GM18499 (cell line): ENCODE results near the gene EPB41L4A.
"Not testable (repeated sequence)": the region's sequence is repeated elsewhere in the genome, so short reads cannot be mapped to it uniquely, and the experiment has no call there.

Source experiments
- ATAC-seq: cut with Tn5 transposase; IDR thresholded peaks from one replicate; pipeline ENCODE4 v1.9.1; 2021; ENCODE audit warnings: moderate number of reproducible peaks; ENCODE audit not compliant: insufficient read depth, unreplicated experiment

Gene EPB41L4A

DNA sequence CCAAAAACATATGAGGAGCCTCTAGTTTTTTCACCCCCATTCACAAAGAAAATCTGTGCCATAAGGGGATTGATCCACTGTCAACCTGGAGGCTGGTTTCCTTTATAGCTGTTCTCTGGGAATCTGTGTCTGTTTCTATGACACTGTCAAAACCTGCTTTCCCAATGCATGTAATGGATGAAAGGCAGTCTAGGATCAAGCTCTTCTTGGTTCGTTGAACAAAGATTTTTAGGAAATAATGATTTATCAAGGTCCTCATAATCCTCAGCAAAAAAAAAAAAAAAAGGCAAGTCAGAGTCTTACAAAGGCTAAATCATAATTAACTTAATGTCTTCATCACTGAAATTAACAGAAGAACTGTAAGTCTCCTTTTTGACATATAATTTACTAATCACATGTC lies 16.0 kb downstream of the EPB41L4A start:
- no peak for ATAC-seq

DNA sequence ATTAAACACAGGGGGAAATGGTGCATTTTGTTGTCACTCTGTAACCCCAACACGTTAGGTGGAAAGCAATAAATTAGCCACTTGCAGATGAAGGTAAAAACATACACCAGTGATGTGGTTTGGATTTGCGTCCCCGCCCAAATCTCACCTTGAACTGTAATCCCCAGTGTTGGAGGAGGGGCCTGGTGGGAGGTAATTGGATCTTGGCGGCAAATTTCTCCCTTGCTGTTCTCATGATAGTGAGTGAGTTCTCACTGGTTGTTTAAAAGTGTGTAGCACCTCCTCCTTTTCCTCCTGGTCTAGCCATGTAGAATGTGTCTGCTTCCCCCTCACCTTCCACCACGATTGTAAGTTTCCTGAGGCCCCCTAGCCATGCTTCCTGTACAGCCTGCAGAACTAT lies 17.2 kb downstream of the EPB41L4A start:
- no peak for ATAC-seq

DNA sequence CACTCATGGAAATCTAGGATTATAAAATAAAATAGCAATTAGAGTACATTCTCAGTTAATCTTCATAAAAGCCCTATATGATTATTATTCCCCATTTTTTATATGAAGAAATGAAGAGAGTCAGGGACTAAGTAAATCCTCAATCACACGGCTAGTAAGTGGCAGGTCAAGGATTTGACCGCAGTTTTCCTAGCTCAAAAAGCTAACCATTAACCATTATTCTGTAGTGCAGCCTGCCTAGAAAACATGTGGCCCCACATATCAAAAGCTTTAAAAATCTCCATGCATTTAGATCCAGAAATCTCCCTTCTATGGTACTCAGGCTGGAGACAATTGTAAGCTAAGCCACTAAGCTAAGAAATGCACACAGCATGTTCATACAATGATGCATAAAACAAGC lies 21.4 kb downstream of the EPB41L4A start:
- no peak for ATAC-seq

DNA sequence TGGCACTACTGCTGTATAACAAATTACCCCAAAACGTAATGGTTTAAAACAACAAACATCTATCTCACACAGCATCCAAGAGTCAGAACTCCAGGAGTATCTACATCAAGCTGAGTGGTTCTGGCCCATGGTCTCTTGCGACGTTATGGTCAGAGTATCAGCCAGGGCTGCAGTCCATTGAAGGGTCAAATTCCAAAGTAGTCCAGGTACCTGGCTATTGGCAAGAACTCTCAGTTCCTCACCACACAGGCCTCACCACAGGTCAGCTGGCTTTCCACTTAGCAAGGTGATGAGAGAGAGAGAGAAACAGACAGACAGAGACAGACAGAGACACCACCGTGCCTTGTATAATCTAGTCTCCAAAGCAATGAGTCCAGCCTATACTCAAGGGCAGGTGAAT lies 22.6 kb downstream of the EPB41L4A start:
- ATAC-seq = no peak

DNA sequence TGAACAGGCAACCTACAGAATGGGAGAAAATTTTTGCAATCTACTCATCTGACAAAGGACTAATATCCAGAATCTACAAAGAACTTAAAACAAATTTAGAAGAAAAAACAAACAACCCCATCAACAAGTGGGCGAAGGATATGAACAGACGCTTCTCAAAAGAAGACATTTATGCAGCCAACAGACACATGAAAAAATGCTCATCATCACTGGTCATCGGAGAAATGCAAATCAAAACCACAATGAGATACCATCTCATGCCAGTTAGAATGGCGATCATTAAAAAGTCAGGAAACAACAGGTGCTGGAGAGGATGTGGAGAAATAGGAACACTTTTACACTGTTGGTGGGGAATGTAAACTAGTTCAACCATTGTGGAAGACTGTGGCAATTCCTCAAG lies 23.8 kb downstream of the EPB41L4A start:
- not testable (repeated sequence) for ATAC-seq

DNA sequence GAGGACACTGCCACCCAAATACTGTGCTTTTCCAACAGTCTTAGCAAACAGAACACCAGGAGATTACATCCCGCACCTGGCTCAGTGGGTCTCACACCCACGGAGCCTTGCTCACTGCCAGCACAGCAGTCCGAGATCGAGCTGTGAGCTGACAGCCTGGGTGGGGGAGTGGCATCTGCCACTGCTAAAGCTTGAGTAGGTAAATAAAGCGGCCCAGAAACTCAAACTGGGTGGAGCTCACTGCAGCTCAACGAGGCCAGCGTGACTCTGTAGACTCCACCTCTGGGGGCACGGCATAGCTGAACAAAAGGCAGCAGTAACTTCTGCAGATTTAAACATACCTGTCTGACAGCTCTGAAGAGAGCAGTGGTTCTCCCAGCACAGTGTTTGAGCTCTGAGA lies 28.8 kb downstream of the EPB41L4A start:
- ATAC-seq = no peak

DNA sequence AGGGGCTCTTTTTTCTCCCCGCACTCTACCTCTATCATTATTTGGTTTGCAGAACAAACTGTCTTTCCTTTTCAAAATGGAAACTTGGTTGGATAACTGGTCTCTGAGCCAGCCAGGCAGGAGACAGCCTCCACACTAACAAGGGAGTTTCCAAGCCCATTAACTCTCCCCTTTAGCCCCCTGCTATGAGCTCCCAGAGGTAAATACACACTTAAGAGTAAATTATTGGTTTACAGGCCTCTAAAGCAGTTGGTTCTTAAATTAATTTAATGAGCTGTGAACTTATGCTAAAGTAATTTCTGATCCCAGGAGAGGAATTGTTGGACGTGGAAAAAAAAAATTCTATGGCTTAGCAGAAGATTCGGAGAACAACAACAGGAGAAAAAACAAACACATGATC lies 30.3 kb downstream of the EPB41L4A start:
- ATAC-seq = no peak

DNA sequence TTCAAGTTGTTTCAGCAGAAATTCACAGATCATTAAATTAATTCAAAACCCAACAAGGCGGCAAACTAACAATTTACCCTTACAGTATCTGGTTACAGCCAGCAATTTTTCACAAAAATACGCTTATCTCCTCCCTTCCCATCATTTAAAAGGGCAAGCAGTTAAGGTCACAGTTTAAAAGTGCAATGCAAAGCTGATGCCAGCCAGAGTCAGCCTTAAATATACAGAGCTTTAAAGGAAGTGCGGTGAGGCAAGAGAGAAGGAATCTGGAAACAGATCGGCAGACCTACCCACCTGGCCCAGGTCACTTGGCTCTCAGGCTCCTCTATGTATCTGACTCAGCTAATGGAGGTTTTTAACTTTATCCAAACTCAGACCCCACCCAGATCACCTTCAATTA lies 31.0 kb downstream of the EPB41L4A start:
- no peak for ATAC-seq

DNA sequence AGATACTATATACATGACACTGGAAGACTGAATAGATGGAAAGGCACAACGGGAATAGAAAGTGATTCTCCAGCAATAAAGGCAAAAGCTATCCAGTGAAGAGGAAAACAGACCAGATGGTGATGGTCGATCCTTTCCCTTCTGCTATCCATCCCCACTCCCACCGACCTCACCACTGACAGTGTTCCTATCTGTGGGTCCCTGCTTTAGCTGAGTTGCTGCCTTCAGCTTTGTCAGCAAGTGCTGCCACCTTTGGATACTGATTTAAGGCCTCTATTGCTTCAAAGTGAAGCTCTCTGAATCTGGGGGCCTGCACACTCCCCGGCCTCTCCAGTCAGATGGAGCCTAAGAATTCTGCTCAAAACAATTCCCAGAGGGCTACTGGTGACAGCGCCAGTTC lies 32.3 kb downstream of the EPB41L4A start:
- no peak for ATAC-seq

DNA sequence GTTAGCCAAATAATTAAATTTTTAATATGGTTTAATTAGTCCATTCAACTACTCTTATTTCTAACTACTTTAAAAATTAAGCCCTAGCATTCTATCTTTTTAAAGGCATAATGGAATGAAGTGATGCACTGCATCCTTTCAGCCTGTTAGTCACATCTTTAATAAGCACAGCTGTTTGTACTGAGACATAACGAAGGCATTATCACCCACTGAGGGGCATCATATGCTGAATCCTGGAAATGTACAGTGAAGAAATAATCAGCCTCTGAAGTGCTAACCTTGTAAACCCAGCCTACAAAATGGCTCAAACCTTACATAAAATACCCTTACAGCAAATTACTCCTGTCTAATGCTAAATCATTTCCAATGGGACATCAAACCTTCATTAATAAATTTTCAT lies 33.1 kb downstream of the EPB41L4A start:
- ATAC-seq = no peak

DNA sequence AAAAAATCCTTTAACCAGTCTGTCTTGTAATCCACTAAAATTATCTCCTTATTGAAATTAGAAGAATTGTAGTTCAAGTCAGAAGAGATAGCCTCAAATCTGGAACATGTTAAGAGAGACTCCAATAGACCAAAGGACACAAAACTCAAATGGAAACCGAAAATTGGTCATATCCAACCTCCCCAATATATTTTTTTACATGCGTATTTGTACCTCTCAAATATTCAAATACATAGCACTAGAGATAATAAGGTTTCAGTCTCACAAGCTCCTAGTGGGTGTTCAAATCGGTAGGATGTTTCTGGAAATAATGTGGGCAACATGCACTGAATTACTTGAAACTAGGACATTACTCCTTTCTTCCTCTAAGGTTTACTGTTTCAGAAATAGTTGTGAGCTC lies 33.5 kb downstream of the EPB41L4A start:
- no peak for ATAC-seq

DNA sequence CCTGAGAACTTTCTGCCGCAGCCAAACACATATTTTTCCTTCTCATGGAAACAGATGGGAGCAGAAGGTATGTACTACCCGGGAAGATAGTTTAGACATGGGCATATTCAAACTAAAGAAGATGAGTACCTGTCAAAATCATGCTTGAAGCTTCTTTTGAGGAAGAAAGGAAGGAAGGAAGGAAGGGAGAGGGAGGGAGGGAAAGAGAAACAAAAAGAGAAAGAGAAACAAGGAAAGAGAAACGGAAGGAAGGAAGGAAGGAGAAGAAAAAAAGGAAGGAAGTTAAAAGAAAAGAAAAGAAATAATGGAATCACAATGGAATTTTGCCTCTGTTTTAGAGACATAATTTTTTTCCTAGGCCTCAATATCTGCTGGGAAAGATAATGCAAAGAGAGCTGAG lies 34.6 kb downstream of the EPB41L4A start:
- ATAC-seq = no peak

DNA sequence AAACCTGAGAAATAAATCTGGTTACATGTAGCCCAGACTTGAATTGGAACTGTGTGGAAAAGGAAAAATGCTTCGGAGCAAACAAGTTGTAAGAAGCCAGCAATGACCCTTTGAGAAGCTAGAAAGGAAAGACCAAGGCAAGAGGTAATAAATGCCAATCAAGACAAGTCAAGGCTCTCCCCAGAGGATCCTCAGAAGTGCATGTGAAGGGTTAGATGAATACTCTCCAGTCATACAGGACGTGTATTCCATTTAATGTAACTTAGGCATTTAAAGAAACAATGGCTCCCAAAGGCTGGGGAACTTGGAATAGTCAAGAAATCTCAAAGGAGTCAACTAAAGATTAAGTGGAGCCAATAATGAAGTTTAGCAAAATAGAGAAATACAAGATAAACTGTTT lies 36.2 kb downstream of the EPB41L4A start:
- no peak for ATAC-seq

DNA sequence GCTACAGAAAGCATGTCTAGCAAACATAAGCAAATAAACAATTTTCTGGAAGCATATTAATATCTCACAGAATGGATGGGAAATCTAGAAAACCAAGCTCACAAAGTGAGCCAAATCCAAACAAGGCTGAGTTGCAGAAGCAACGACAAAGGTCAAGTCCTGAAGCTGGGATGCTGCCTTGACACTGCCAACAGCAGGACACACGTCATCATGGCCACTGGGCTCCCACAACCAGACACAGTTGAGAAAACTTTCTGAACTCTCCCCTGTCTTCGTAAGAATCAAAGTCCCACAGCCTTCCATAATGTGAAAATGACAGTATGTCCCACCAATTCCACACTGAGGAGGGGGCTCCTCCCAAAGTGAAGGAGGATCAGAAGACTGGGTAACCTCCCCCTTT lies 37.6 kb downstream of the EPB41L4A start:
- ATAC-seq = no peak

DNA sequence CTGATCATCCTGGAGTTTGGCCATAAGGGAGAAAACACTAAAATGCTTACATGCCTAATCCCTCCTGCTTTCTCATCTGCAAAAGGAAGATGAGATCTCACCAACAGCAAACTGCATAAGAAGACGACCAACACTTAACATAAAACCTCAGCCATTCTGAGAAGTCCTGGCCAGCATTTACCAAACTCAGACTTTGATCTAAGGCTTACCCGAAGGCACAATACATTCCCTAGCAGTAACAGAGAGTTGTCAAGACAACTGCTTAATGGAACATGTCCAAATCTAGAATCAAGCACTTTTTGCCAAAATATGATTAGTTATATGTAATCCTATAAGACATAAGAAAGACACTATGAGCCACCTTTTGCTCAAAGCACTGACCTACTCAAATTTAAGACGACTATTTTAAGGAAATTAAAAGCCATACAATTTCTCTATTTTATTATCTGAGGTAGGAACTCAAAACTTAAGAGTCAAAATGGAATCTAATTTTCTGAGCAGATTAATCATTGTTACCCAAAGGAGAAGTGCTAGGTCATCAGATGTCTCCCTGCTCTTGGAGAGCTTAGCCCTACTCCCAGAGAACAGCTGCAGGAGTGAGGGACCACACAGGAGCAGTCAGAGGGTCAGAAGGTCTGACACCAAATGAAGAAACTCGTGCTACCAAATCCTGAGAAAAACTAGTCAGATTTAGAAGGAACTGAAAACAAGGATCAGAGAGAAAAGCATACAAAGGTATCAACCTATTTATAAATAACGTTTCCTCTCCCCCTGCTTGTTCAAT lies 39.3 kb downstream of the EPB41L4A start:
- no peak for ATAC-seq

DNA sequence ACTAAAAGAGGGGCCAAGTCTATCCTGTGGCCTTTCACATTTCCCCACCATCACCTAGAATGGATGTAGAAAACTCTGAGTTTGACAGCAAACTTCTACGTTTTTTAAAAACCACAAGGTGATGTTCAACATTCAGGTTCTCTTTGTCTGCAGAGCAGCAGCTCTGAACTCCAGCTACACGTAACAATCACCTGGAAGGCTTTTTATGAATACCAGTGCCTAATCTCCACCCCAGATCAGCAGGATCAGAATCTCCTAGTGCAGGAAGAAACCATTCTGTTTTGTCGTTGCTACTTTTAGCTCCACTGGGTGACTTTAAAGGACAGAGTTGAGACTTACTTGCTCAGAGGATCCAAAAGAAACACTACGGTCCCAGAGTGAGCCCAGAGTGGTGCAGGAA lies 44.3 kb downstream of the EPB41L4A start:
- no peak for ATAC-seq

DNA sequence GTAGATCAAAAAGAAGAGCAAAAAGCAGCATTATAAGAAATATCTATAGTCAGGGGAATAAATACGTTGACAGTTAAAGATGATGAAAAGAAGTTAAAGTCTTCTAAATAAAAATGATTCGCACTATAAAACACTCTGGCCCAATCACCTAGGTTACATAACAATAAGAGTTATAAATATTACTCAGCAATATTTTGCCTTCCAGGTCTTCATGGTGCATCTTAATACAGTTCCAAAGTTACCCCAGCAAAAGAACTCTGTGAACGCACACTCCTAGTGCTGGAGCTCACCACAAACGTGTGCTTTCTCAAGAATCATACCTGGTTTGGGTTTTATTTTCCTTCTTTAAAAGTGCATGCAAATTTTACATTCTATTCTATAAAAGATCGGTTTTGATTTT lies 44.7 kb downstream of the EPB41L4A start:
- ATAC-seq = no peak

DNA sequence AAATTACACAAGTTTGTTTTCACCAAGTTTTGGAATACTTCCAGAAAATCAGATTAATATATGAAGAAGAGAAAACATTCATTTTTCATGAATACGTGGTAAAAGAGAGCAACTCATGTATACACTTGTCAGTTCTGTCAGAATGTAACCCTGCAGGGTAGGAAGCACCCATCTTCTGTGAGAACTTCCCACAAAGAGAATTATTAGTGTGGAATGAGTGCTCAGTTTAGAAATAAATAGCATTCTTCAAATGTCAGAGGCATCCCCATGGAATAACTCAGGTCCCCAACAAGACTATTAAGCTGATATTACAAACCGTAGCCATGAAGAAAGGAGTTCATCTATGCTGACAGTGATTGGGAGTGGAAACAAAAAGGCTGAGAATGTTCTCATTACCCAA lies 45.2 kb downstream of the EPB41L4A start:
- no peak for ATAC-seq

DNA sequence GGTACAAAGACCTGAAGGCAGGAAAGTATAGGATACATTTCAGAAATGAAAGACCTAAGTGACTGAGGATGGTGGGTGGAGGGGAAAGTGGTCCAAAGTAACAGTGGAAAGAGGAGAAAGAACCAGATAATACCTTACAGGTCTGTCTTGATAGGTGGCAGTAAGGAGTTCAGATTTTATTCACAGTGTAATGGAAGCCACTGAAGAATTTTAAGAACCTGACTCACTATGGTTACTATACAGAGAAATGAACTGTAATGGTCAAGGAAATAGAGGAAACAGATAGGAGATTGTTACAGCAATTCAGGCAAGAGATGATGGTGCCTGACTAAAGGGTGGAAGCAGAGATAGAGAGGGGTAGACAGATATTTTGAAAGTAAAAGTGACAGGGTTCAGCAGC lies 46.5 kb downstream of the EPB41L4A start:
- no peak for ATAC-seq

DNA sequence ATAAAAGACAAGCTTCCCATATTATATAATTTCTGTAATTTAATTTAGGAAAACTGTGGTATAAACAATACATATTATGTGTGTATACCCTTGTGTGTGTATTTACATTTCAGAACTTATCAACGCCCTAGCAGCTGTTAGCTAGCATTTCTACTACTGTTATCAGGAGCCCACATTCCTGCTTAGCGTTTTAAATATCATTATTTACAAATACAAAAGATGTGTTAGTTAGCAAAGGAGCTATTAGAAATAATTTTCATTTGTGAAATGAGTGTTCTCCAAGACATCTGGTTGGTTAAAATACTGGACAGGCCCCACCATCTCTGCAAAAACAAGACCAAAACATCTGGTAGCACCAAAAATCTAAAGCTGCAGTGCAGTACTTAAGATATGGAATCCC lies 48.0 kb downstream of the EPB41L4A start:
- no peak for ATAC-seq

DNA sequence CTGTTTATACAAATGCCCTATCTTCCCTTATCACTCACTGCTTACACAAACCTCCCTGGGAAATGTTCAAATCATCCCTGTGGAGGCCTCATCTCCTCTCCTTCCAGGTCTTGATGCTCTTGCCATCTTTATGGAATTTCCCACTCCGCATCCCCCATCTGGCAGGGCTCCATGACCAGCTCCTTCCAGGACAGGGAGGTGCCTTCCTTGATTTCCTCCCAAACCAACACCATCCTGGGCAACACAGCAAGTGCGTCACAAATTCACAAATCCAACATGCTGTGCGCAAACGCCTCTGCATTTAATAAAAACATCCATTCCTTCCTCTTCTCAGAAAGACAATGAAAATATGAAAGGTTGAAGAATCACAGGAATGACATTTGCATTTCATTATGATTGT lies 51.7 kb downstream of the EPB41L4A start:
- ATAC-seq = no peak

DNA sequence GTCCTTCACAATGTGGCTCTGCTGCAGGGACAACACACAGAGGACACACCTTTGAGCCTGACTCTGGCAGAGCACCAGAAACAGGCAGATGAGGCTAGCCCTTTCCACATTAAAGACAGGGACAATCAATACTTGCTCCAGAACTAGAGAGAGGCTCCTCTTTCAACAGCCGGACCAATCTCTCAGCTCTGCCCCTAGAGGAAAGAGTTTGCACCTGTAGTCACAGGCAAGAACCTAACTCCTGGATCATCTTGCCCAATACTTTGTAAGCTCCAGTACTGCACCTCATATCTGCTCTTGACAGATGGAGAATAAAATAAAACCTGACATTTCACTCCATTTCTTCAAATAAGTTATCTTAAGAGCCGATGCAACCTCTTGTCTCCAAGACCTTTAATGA lies 52.1 kb downstream of the EPB41L4A start:
- no peak for ATAC-seq

DNA sequence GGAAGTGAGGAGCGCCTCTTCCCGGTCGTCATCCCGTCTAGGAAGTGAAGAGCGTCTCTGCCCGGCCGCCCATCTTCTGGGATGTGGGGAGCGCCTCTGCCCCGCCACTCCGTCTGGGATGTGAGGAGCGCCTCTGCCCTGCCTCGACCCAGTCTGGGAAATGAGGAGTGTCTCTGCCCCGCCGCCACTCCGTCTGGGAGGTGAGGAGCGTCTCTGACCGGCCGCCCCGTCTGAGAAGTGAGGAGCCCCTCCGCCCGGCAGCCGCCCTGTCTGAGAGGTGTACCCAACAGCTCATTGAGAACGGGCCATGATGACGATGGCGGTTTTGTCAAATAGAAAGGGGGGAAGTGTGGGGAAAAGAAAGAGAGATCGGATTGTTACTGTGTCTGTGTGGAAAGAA lies 58.3 kb downstream of the EPB41L4A start:
- not testable (repeated sequence) for ATAC-seq
